GM12872 (cell line): ENCODE results near the gene HOXB4.
A peak's percentile ranks its signal among the peaks of the same experiment; 100 is the strongest.

Experiments used
- TF ChIP-seq, protein P1 (sequence below): IDR thresholded peaks from 3 replicates; pipeline ENCODE4 v1.5.1; 2011; ENCODE audit warnings: low read depth, mild to moderate bottlenecking, low read length, moderate library complexity; ENCODE audit not compliant: insufficient read depth

Gene HOXB4

DNA sequence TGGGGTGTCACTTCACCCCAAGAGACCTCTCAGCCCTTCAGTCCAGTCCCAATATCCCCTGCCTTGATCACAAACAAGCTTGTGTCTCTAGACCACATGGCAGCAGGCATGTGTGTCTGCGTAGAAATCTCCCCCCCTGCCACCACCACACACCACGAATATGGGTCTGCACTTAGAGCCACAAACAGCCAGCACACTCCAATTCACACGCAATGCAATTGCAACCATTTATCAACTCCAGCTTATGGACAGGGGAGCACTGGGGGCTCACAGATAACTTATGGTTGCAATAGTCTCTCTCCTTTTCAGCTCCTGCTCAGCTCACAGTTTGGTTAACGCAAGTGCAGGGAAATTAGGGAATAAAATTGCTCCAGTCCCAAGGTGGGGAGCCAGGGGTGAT lies 45.4 kb upstream of the HOXB4 start:
- TF ChIP-seq, protein P1, sequence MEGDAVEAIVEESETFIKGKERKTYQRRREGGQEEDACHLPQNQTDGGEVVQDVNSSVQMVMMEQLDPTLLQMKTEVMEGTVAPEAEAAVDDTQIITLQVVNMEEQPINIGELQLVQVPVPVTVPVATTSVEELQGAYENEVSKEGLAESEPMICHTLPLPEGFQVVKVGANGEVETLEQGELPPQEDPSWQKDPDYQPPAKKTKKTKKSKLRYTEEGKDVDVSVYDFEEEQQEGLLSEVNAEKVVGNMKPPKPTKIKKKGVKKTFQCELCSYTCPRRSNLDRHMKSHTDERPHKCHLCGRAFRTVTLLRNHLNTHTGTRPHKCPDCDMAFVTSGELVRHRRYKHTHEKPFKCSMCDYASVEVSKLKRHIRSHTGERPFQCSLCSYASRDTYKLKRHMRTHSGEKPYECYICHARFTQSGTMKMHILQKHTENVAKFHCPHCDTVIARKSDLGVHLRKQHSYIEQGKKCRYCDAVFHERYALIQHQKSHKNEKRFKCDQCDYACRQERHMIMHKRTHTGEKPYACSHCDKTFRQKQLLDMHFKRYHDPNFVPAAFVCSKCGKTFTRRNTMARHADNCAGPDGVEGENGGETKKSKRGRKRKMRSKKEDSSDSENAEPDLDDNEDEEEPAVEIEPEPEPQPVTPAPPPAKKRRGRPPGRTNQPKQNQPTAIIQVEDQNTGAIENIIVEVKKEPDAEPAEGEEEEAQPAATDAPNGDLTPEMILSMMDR, result no peak

DNA sequence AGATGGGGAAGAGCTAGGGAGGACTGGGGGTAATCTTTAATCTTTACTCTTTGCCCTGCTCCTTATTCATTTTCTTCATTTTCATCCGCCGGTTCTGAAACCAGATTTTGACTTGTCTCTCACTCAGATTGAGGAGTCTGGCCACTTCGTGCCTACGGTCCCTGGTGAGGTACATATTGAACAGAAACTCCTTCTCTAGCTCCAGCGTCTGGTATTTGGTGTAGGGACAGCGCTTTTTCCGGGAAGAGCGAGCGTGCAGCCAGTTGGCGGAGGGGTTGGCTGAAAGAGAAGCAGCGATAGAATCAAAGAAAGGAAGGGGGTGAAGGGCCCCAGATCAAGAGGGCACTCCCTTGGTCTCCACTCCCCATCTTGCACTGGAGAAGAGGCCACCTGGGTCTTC lies 44.7 kb upstream of the HOXB4 start:
- TF ChIP-seq, protein P1, result no peak

DNA sequence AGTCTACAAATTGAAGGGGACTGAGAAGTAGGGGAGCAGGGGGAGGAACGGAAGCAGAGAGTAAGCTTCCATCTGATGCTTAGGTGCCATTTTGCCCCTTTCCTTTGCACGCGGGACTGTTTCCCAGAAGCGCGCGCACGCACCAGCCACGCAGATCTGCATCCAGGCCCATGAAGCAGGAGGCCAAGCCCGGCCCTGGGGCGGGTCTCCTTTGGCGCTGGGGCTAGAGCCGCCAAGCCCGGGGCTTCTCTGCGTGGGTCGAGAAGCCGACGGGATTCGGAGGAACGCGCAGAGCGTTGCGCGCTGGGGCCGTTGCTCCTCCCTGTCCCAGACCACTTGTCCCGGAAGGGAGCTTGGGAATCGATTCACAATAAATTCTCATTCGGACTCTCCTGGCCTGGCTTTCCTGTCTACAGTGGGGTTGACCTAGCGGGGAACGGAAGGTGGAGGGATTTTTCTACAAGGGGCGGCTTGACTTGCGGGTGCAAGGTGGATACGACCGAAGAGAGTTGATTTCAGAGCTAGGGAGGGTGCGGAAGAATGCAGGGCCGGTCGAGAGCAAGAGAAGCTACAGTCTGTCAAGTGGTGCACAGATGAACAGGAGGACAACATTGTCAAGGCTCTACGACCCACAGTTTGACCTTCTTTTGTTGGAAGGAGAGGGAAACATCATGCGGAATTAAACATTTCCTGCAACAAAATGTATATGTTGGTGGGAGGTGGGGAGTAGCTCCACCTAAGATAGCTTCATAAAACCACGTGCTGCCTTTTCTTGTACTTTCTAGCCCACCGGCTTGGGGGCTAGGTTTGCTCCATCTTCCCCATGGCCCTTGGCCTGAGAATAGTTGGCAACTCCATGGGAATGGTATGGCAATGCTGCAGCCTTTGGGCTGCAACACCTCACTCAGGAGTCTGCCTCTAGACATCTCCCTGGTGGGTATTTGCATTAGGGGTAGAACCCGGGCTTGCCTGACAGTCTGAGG lies 43.6 kb upstream of the HOXB4 start:
- TF ChIP-seq, protein P1, result no peak

DNA sequence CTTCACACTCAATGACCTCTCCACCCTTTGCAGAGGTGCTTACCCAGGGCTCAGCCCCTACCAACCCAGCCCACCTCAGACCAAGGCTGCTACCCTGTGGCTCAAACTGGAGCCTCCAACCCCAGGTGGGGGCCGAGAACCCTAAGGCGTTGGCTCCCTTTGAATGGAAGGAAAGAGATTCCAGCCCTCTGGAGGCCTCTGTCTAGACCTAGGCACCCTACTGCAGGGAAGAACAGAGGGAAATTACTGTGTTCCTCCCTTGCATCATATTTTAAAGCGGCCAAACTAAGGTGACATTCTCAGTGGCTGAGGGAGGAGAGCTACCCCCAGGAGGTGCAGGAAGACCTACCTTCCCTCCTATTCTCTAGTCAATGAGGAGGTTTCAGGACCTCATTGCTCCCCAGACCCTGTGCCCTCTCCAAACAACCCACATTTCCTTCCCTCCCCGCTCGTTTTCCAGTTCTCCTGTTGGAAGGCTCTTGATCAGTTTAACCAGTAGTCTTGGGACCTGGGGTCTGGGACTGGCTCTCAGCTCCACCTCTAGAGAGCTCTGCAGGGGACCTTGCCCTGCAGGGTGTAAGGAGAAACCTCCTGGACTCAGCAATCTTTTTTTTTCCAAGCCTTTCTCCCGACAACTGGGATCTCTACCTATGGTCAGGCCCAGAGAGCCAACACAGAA lies 42.5 kb upstream of the HOXB4 start:
- TF ChIP-seq, protein P1, result no peak

DNA sequence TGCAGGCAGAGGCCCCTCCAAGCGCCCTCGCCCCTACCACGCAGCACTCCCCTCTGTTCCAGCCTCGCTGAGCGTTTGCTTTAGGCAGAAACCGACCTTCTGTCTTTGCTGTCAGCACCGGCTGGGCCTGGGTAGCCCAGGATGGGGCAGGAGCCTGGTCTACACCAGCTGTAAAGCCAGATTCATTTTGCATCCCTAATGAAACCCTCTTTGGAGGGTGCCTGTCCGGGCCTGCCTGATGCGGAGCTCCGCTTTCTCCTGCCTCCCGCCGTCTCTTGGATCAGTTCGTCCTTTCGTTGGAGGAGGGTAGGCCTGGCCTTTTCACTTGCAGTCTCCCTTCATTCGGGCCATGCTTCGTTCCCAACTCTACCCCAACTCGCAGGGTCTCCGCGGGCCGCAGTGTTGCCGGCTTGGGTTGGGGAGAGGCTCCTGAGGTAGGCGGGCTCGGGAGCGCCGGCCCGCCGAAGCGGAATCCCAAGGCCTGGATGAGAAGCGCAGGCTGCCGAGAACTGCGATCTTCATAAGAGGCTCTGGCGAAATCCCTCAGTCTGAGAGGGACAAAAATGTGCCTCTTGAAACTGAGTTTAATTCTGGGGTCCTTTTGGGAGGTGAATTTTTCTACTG lies 41.8 kb upstream of the HOXB4 start:
- TF ChIP-seq, protein P1, result no peak

DNA sequence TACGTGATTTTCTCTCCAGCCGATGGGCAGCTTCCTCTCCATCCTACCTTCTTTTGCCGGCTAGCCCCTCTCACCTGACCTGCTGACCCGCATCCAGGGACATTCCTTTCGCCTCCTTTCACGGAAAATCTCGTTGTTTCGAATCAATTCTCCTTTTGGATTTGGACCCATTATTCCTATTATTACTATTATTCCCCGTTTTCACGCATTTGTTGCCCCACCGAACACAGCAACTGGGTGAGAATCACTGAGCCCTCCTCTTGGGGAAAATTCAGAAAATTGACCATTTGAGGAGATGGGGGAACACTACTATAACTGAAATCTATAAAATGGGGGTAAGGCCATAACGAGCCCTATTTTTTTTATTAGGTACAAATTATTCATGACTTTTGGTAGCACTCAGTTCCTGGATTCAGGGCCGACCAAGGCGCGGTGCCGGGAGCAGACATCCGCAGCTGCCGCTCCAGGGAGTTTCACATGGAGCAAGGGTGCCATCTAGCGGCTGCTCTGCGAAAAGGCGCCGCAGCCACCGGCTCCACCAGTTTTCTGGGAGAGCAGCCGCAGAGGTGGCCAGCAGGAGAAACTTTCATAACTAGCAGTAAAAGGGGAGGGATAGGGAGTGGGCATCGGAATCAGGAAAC lies 40.2 kb upstream of the HOXB4 start:
- TF ChIP-seq, protein P1, result peak; percentile 88
